HepG2 (cell line): ENCODE data around the gene CLBA1. TPM values are rescaled to one million over a fixed set of nuclear protein-coding genes. Genes with fewer than 3 reads are reported as not detected.

Experiments used
- ATAC-seq: fragments of 200-7000 bp; cut with Tn5 transposase; 3 replicates; pipeline ENCODE4 v1.9.1; 2020; ENCODE audit warnings: mild to moderate bottlenecking, moderate library complexity
- BruUV-seq: library from RNA; stranded (reverse); fragments of 400-500 nt; replicated peaks from 2 replicates; lab custom pipeline; 2021; lab: Mats Ljungman, UMichigan
- CTCF ChIA-PET: fragments of 300-600 bp; formaldehyde crosslinking; extraction: SDS; loops from one replicate; lab custom pipeline; 2021; ENCODE audit warnings: low total read pairs, inconsistent platforms, low intra/inter-chr PET ratio; lab: Yijun Ruan, JAX
- POLR2A ChIA-PET: fragments of 350-600 bp; sonication (Branson Sonifier 250); formaldehyde crosslinking; loops from one replicate; lab custom pipeline; 2020; ENCODE audit warnings: antibody characterized with exemption, inconsistent platforms; lab: Yijun Ruan, JAX
- DNase-seq: peaks from one replicate; pipeline ENCODE4 v3.0.0-alpha.2; 2015; ENCODE audit warnings: low spot score
- FAIRE-seq: peaks from 3 replicates; lab custom pipeline; 2011; peaks lifted over from hg19 to GRCh38; lab: Jason Lieb, UNC
- H2AFZ ChIP-seq: one replicate; pipeline ENCODE4 v1.6.1; 2011; ENCODE audit warnings: low read length, inconsistent platforms
- H3K27ac ChIP-seq: fragments of 300-600 bp; 3 replicates; pipeline ENCODE4 v1.8.0; 2011; ENCODE audit warnings: mixed run types, mild to moderate bottlenecking, mixed read lengths, low read length, inconsistent platforms; ENCODE audit not compliant: insufficient read depth; ENCODE audit errors: extremely low read length
- H3K27me3 ChIP-seq, 2 experiments: fragments of 200-600 bp in 1 of 2; 2 replicates in 1 of 2; 3 replicates in 1 of 2; pipeline versions ENCODE4 v1.6.0 to v1.8.0; 2011; ENCODE audit warnings: low read length in 2 of 2, mild to moderate bottlenecking in 2 of 2, moderate library complexity in 2 of 2, inconsistent platforms in 1 of 2; ENCODE audit not compliant: insufficient read depth in 2 of 2, control insufficient read depth in 1 of 2
- H3K36me3 ChIP-seq, 2 experiments: fragments of 200-600 bp in 1 of 2; replicated peaks in 1 of 2; 2 replicates in 1 of 2; 3 replicates in 1 of 2; pipeline versions ENCODE4 v1.5.1 to v1.8.0; 2011; ENCODE audit warnings: low read length in 2 of 2, inconsistent platforms in 1 of 2; ENCODE audit not compliant: insufficient read depth in 2 of 2, control insufficient read depth in 1 of 2
- H3K4me1 ChIP-seq: 2 replicates; pipeline ENCODE4 v1.5.1; 2012; ENCODE audit warnings: low read length, inconsistent platforms; ENCODE audit not compliant: insufficient read depth
- H3K4me2 ChIP-seq: 2 replicates; pipeline ENCODE4 v1.6.0; 2011; ENCODE audit warnings: low read depth, low read length, inconsistent platforms
- H3K4me3 ChIP-seq, 3 experiments: fragments of 200-600 bp in 1 of 3; sonication (generic), shearing (Covaris generic) in 1 of 3; replicated peaks in 1 of 3; 2 replicates each; pipeline ENCODE4 v1.5.1; 2011 to 2016; ENCODE audit warnings: low read length in 3 of 3, inconsistent platforms in 2 of 3, low read depth in 2 of 3, mild to moderate bottlenecking in 2 of 3, control low read depth in 1 of 3, mixed read lengths in 1 of 3; ENCODE audit not compliant: insufficient read depth in 1 of 3
- H3K79me2 ChIP-seq: one replicate; pipeline ENCODE4 v1.6.1; 2011; ENCODE audit warnings: low read length, inconsistent platforms; ENCODE audit not compliant: insufficient read depth
- H3K9ac ChIP-seq: 2 replicates; pipeline ENCODE4 v1.6.0; 2011; ENCODE audit warnings: mild to moderate bottlenecking, low read depth, low read length, inconsistent platforms; ENCODE audit not compliant: insufficient read depth
- H3K9me3 ChIP-seq: 2 replicates; pipeline ENCODE4 v1.5.1; 2012; ENCODE audit warnings: mild to moderate bottlenecking, low read length
- H4K20me1 ChIP-seq: 2 replicates; pipeline ENCODE4 v1.6.0; 2011; ENCODE audit warnings: inconsistent platforms, mild to moderate bottlenecking, low read length, moderate library complexity; ENCODE audit not compliant: insufficient read depth
- CAMTA2 ChIP-seq: sonication (generic); formaldehyde crosslinking; IDR thresholded peaks from 2 replicates; pipeline ENCODE4 v1.4.0; 2020; ENCODE audit warnings: mild to moderate bottlenecking, missing genetic modification reagents, borderline replicate concordance
- NR3C1 ChIP-seq: sonication (generic); formaldehyde crosslinking; IDR thresholded peaks from 2 replicates; pipeline ENCODE4 v1.4.0; 2020; ENCODE audit warnings: missing genetic modification reagents
- PLSCR1 ChIP-seq: sonication (generic); formaldehyde crosslinking; IDR thresholded peaks from 2 replicates; pipeline ENCODE4 v1.5.0; 2020; ENCODE audit warnings: missing genetic modification reagents, mild to moderate bottlenecking, borderline replicate concordance
- POGK ChIP-seq: sonication (generic); formaldehyde crosslinking; conservative IDR thresholded peaks from 2 replicates; pipeline ENCODE4 v1.8.0; 2022; ENCODE audit warnings: mild to moderate bottlenecking, moderate library complexity, missing genetic modification reagents
- ZNF253 ChIP-seq: sonication (generic); formaldehyde crosslinking; IDR thresholded peaks from 2 replicates; pipeline ENCODE4 v1.8.0; 2022; ENCODE audit warnings: mild to moderate bottlenecking, missing genetic modification reagents, borderline replicate concordance
- WGBS: methylation state at CpG from one replicate; pipeline ENCODE4 v1.1.6; 2017; ENCODE audit warnings: low lambda C conversion rate; 5-methylcytosine and 5-hydroxymethylcytosine counted together
- in situ Hi-C: cut with HindIII; loops from 2 replicates; pipeline ENCODE4 v1.10.0; 2017; ENCODE audit warnings: low pct_unique_long_range_greater_than_20kb; ENCODE audit not compliant: extremely low pct_ligation_motif_present
- intact Hi-C: fragments of 100-400 bp; cut with micrococcal nuclease; formaldehyde crosslinking; loops from one replicate; pipeline ENCODE4 v1.10.0; 2022; ENCODE audit not compliant: unreplicated experiment
- polyA plus RNA-seq, 8 experiments: library from polyadenylated mRNA; depleted of rRNA in 3 of 8; stranded (reverse) in 7 of 8; unstranded in 1 of 8; fragments of >200 nt; fragmentation: Illumina TruSeq in 4 of 8; extraction: Trizol in 4 of 8; gene quantifications; 2 replicates each; pipeline versions ENCODE4 v1.2.1 to v1.2.3, GENCODE V29; 2011 to 2016; ENCODE audit warnings: low read depth in 4 of 8, missing spikeins in 1 of 8, mixed read lengths in 1 of 8; ENCODE audit not compliant: insufficient read depth in 1 of 8
- total RNA-seq, 5 experiments: library from RNA; depleted of rRNA; stranded (reverse); fragments of >200 nt; fragmentation: Illumina TruSeq; extraction: Trizol; gene quantifications; 2 replicates each; pipeline ENCODE4 v1.2.3, GENCODE V29; 2016; ENCODE audit warnings: low read depth in 1 of 5
- TF ChIP-seq, protein P1 (sequence below): IDR thresholded peaks from 2 replicates; pipeline ENCODE4 v1.6.1; 2016; ENCODE audit warnings: missing compliant biosample characterization, missing genetic modification reagents, borderline replicate concordance

CLBA1 gene
- total and polyA plus RNA-seq, 2 of the 13 experiments (the other 11 are each of a cell fraction or from before 2014, with no cell fraction given): 1.2 to 1.4 TPM

DNA sequence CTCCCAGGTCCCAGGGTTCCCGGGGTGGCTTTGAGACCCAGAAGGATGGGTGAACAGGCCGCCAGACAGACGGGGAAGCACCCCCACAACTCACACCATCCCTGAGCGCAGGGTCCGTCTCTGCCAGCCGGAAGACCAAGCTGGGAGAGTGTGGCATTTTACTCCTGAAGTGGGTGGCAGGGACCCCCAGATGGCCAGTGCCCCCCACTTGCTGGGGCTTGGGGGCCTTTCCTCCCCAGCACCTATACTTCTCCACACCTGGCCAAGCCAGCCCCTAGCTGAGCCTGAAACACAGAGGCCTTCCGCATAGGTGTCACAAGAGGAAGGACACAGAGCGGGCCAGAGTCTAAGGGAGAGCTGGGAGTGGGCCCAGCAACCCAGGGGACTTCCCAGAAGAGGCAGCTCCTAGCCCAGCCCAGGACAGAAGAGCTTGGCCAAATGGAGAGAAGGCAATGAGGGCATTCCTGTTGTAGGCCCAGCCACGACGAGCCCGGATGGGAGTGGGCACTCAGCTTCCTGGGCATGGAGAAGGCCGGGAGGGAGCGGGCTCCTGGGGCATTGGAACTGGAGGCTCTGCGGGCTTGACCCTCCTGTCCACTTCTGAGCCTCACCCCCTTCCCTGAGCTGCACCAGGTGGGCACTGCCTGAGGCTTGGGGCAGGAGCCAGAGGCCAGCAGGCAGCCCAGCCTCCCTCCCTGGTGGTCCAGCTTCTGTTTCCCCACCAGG is 10.8 kb upstream of the CLBA1 start:
- intact Hi-C loops: loop anchor here (5.0 kb wide), 1 partner anchor 47 kb away; the partner anchor contains the start of gene CDCA4
- peaks cover 45% of the 10 kb centered on the region for H3K4me1 ChIP-seq

More for the DNA sequence above, 10.8 kb upstream of the CLBA1 start:
- Histone ChIP-seq H3K9me3 (no peaks in the 10 kb centered on the region), H3K27ac (no peak overlapping the region), H3K27me3 (peaks cover 14 to 82% of the 10 kb centered on the region in 2 experiments), H3K36me3 (no peaks in the 10 kb centered on the region), H3K9ac (no peak overlapping the region), H3K4me3 (no peak overlapping the region), H3K79me2 (no peaks in the 10 kb centered on the region), H2AFZ (no peak overlapping the region), H4K20me1 (no peaks in the 10 kb centered on the region), H3K4me2 (no peak overlapping the region)
- TF ChIP-seq, protein P1, sequence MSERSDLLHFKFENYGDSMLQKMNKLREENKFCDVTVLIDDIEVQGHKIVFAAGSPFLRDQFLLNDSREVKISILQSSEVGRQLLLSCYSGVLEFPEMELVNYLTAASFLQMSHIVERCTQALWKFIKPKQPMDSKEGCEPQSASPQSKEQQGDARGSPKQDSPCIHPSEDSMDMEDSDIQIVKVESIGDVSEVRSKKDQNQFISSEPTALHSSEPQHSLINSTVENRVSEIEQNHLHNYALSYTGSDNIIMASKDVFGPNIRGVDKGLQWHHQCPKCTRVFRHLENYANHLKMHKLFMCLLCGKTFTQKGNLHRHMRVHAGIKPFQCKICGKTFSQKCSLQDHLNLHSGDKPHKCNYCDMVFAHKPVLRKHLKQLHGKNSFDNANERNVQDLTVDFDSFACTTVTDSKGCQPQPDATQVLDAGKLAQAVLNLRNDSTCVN (CRISPR knock-in tag): no peak
- TF ChIP-seq NR3C1: no peak
- TF ChIP-seq POGK (CRISPR knock-in tag): no peak
- no peak for TF ChIP-seq CAMTA2 (CRISPR knock-in tag)
- TF ChIP-seq ZNF253 (CRISPR knock-in tag): no peak
- TF ChIP-seq PLSCR1 (CRISPR knock-in tag): no peak
- CTCF ChIA-PET: interaction anchor here (6.7 kb wide), 1 partner anchor 70 kb away, joined by 146 read pairs; no protein-coding TSS in a partner anchor
- ATAC-seq: no peak
- FAIRE-seq: no peak
- in situ Hi-C loops: loop anchor here (5.0 kb wide), 1 partner anchor 72 kb away; no protein-coding TSS in a partner anchor
- DNase-seq: no peak
- POLR2A ChIA-PET: interaction anchor here (1.7 kb wide), 1 partner anchor 46 kb away, joined by 5 read pairs; the partner anchor contains the start of gene CDCA4
- no TSS peak for BruUV-seq
- WGBS: 17% methylated on average over 1 of the region's 14 CpGs
